ENCODE data around the gene VSX1. TPM values are rescaled to one million over a fixed set of nuclear protein-coding genes. Genes with fewer than 3 reads are reported as not detected.
A peak's percentile ranks its signal among the peaks of the same experiment; 100 is the strongest.

VSX1 gene
- total and polyA plus RNA-seq, 2 donors (not counting 1 experiment from before 2014, with no cell fraction given): not detected

DNA sequence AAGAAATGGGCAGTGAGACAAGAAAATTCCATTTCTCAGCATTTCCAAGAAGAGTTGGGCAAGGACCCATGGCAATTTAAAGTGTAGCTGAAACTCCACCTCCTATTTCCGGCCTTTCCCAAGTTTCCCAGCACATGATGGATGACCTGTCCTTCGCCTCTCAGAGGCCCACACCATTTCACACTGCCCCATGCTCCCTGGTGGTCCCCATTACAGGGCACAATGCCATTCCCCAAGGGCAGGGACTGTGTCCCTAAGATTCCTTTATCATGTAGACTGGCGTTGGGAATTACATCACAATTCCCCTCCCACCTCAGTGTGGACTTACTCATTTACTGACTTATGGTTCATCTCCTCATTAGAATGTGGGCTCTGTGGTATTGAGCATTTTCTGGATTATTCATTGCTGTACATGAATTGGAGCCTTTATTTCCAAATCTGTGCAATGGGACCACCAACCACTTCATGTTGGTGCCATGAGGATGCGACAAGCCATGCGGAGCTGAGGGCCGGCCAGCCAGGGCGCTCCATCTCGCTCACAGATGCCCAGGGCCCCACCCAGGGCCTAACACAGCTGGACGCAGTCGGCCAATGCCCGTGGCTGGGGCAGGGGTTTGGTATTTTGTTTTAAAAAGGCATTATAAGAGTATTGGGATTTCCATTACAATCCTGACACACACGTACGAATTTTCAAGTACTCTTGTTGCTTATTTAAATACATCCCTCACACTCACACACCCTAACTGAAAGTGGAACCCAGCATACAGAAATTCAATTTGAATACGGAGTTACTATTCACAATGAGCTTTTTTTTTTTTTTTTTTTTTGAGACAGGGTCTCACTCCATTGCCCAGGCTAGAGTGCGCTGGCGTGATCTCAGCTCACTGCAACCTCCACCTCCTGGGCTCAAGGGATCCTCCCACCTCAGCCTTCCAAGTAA is 29.4 kb downstream of the VSX1 start:
- H3K4me1 ChIP-seq (ENCODE audit: control insufficient read depth in 2 of 2, insufficient read depth in 2 of 2, low read length in 2 of 2): peaks cover 68 to 75% of the 10 kb centered on the region in 2 donors
- H3K27me3 ChIP-seq (replicated peaks in 1 of 4; ENCODE audit: control extremely low read depth in 1 of 4, control insufficient read depth in 3 of 4, insufficient read depth in 4 of 4, low read length in 3 of 4): no peaks in the 10 kb centered on the region
- H3K4me2 ChIP-seq (replicated peaks; ENCODE audit: low read depth, low read length, poor library complexity, severe bottlenecking): peak overlapping the region; percentile 79
- H3K27me3 Mint-ChIP-seq: no peaks in the 10 kb centered on the region
- H3K9ac ChIP-seq (ENCODE audit: low read length): peak overlapping the region; percentile 64
- TF ChIP-seq CTCF (IDR thresholded peaks at IDR 0.05) (no peak), EZH2 (IDR thresholded peaks at IDR 0.05; ENCODE audit: borderline replicate concordance, insufficient read depth, low read depth, low read length, poor library complexity, severe bottlenecking) (no peak)
- peaks cover 84% of the 10 kb centered on the region for H4K20me1 ChIP-seq (ENCODE audit: control insufficient read depth, insufficient read depth, low read length, poor library complexity, severe bottlenecking)
- H3K36me3 ChIP-seq (replicated peaks in 1 of 2; ENCODE audit: control extremely low read depth in 1 of 2, control insufficient read depth in 1 of 2, extremely low read depth in 1 of 2, insufficient read depth in 2 of 2, low read length in 1 of 2): peaks cover 0 to 35% of the 10 kb centered on the region in 2 experiments
- intact Hi-C loops (cut with micrococcal nuclease): no loop called here
- H3K4me1 Mint-ChIP-seq: peaks cover 85% of the 10 kb centered on the region
- WGBS (ENCODE audit: insufficient coverage): 77% methylated on average over 7 of the region's 16 CpGs
- H2AFZ ChIP-seq (ENCODE audit: insufficient read depth, low read depth, low read length, poor library complexity, severe bottlenecking): peak overlapping the region; percentile 3
- H3K27ac Mint-ChIP-seq: peak overlapping the region; percentile 97
- DNase-seq (peak; percentile 66), ATAC-seq (ENCODE audit: low read depth) (no peak)
- peak overlapping the region; percentile 65 to 93 for H3K27ac ChIP-seq (ENCODE audit: low read length in 2 of 2)
- CTCF ChIA-PET: interaction anchor here (0.7 to 4.0 kb wide), 6 partner anchors 8 to 57 kb away, joined by 3 to 23 read pairs (median 4); no protein-coding TSS in a partner anchor
- H3K4me3 ChIP-seq (ENCODE audit: control extremely low read depth in 1 of 5, extremely low read depth in 1 of 5, insufficient read depth in 1 of 5, low read depth in 2 of 5, low read length in 4 of 5): peak overlapping the region in 3 of 5 experiments; percentile 29 to 61 (median 30)
- H3K4me3 Mint-ChIP-seq: peak overlapping the region; percentile 79
- H3K9me3 Mint-ChIP-seq (ENCODE audit: insufficient read depth): no peaks in the 10 kb centered on the region
- H3K9me3 ChIP-seq (ENCODE audit: control extremely low read depth in 1 of 3, control insufficient read depth in 2 of 3, insufficient read depth in 1 of 3, low read length in 2 of 3): no peaks in the 10 kb centered on the region
- peaks cover 93% of the 10 kb centered on the region for H3K79me2 ChIP-seq (ENCODE audit: control insufficient read depth, insufficient read depth, low read length)
- POLR2A ChIA-PET: interaction anchor here (0.6 kb wide), 1 partner anchor 68 kb away, joined by 5 read pairs; no protein-coding TSS in a partner anchor

All from B cell (primary cell).